ENCODE measurements around the gene CEP126. TPM values are rescaled to one million over a fixed set of nuclear protein-coding genes. Genes with fewer than 3 reads are reported as not detected.
A peak's percentile ranks its signal among the peaks of the same experiment; 100 is the strongest.

CEP126 gene
- total RNA-seq, 4 donors from 2014 or later, result 6.6 to 11.3 (median 10.1) TPM

DNA sequence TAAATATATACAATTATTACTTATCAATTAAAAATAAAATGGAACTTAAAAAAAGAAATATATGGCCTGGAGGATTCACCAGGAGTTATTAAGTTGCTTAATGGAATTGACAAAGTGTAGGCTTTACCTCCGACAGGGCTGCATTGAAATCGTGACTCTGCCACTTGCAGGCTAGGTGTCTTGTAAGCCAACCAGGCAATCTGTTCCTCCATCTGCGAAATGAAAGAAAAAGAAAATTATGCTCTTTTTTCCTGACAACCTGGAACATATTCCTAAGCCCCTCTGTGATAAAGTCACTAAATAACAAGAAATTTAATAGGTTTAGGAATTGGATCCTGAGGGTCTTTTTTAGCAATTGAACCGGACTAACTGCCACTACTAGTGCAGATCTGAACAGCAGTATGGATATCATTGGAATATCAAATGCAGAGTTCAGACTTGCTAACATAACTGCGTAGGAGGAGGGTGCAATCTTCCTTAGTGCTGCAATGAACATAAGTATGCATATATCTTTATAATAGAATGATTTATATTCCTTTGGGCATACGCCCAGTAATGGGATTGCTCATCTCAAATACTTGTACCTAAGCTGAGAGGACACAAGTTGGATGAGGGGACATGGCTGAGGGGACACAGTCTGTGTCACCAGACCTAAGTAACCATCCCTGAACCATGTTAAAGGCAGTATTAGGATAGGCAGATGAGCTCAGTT lies 42.5 kb upstream of the CEP126 start:
- no peak for DNase-seq (ENCODE audit: extremely low spot score)
- H3K36me3 ChIP-seq, result no peaks in the 10 kb centered on the region
- H3K4me1 ChIP-seq, result peaks cover 0 to 9% (median 4%) of the 10 kb centered on the region in 4 donors
- intact Hi-C loops (cut with DNase I), result no loop called here
- no peaks in the 10 kb centered on the region for H3K9me3 ChIP-seq
- no peak overlapping the region for H3K27ac ChIP-seq (replicated peaks in 1 of 4)
- no peak for TF ChIP-seq POLR2A (IDR thresholded peaks at IDR 0.05; ENCODE audit: low read depth)
- TF ChIP-seq, protein P1, sequence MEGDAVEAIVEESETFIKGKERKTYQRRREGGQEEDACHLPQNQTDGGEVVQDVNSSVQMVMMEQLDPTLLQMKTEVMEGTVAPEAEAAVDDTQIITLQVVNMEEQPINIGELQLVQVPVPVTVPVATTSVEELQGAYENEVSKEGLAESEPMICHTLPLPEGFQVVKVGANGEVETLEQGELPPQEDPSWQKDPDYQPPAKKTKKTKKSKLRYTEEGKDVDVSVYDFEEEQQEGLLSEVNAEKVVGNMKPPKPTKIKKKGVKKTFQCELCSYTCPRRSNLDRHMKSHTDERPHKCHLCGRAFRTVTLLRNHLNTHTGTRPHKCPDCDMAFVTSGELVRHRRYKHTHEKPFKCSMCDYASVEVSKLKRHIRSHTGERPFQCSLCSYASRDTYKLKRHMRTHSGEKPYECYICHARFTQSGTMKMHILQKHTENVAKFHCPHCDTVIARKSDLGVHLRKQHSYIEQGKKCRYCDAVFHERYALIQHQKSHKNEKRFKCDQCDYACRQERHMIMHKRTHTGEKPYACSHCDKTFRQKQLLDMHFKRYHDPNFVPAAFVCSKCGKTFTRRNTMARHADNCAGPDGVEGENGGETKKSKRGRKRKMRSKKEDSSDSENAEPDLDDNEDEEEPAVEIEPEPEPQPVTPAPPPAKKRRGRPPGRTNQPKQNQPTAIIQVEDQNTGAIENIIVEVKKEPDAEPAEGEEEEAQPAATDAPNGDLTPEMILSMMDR (IDR thresholded peaks at IDR 0.05), result no peak
- no peak for TF ChIP-seq EP300 (IDR thresholded peaks at IDR 0.05)
- TF ChIP-seq POLR2AphosphoS5 (IDR thresholded peaks at IDR 0.05), result no peak
- no peak overlapping the region for H3K4me3 ChIP-seq
- no peaks in the 10 kb centered on the region for H3K27me3 ChIP-seq
- 78% methylated on average over 6 of the region's 6 CpGs for WGBS

GRCh38 chr11:101880222-101880621 lies 34.6 kb upstream of the CEP126 start:
- no peak overlapping the region for H3K4me3 ChIP-seq
- no peak for DNase-seq (ENCODE audit: extremely low spot score)
- no peaks in the 10 kb centered on the region for H3K27me3 ChIP-seq
- TF ChIP-seq POLR2AphosphoS5 (IDR thresholded peaks at IDR 0.05) (no peak), EP300 (IDR thresholded peaks at IDR 0.05) (no peak)
- TF ChIP-seq, protein P1 (IDR thresholded peaks at IDR 0.05), result peak in 1 of 3 experiments; percentile 41
- intact Hi-C loops (cut with DNase I), result no loop called here
- 94% methylated on average over 4 of the region's 4 CpGs for WGBS
- no peak overlapping the region for H3K27ac ChIP-seq (replicated peaks in 1 of 4)
- H3K36me3 ChIP-seq, result no peaks in the 10 kb centered on the region
- no peaks in the 10 kb centered on the region for H3K9me3 ChIP-seq
- H3K4me1 ChIP-seq, result no peaks in the 10 kb centered on the region

- Histone ChIP-seq H3K27ac (replicated peaks in 1 of 4) (no peak overlapping the region), H3K4me3 (no peak overlapping the region), H3K27me3 (no peaks in the 10 kb centered on the region), H3K36me3 (no peaks in the 10 kb centered on the region), H3K9me3 (no peaks in the 10 kb centered on the region), H3K4me1 (no peaks in the 10 kb centered on the region)
- whole genome bisulfite sequencing, result 73% methylated on average over 2 of the region's 2 CpGs
- intact Hi-C loops (cut with DNase I), result no loop called here
- DNase-seq (ENCODE audit: extremely low spot score), result no peak
- TF ChIP-seq POLR2A (IDR thresholded peaks at IDR 0.05; ENCODE audit: low read depth) (no peak), EP300 (IDR thresholded peaks at IDR 0.05) (no peak), POLR2AphosphoS5 (IDR thresholded peaks at IDR 0.05) (no peak)
- TF ChIP-seq, protein P1 (IDR thresholded peaks at IDR 0.05), result no peak
Observed at GRCh38 chr11:101881586-101881985, 33.2 kb upstream of the CEP126 start.

- no peak overlapping the region for H3K4me3 ChIP-seq
- no peaks in the 10 kb centered on the region for H3K36me3 ChIP-seq
- no peak for TF ChIP-seq POLR2A (IDR thresholded peaks at IDR 0.05; ENCODE audit: low read depth)
- TF ChIP-seq, protein P1 (IDR thresholded peaks at IDR 0.05), result no peak
- no peak for TF ChIP-seq POLR2AphosphoS5 (IDR thresholded peaks at IDR 0.05)
- TF ChIP-seq EP300 (IDR thresholded peaks at IDR 0.05), result no peak
- no peaks in the 10 kb centered on the region for H3K27me3 ChIP-seq
- H3K4me1 ChIP-seq, result no peaks in the 10 kb centered on the region
- 69% methylated on average over 4 of the region's 4 CpGs for WGBS
- no peaks in the 10 kb centered on the region for H3K9me3 ChIP-seq
- no peak for DNase-seq (ENCODE audit: extremely low spot score)
- intact Hi-C loops (cut with DNase I), result no loop called here
- no peak overlapping the region for H3K27ac ChIP-seq (replicated peaks in 1 of 4)
Observed at GRCh38 chr11:101885631-101886030, 29.2 kb upstream of the CEP126 start.

GRCh38 chr11:101889767-101890166 lies 25.0 kb upstream of the CEP126 start:
- no peaks in the 10 kb centered on the region for H3K4me1 ChIP-seq
- intact Hi-C loops (cut with DNase I), result no loop called here
- DNase-seq (ENCODE audit: extremely low spot score), result no peak
- no peak overlapping the region for H3K4me3 ChIP-seq
- no peaks in the 10 kb centered on the region for H3K27me3 ChIP-seq
- no peaks in the 10 kb centered on the region for H3K9me3 ChIP-seq
- no peak for TF ChIP-seq POLR2AphosphoS5 (IDR thresholded peaks at IDR 0.05)
- TF ChIP-seq, protein P1 (IDR thresholded peaks at IDR 0.05), result no peak
- 91% methylated on average over 4 of the region's 4 CpGs for WGBS
- H3K36me3 ChIP-seq, result no peaks in the 10 kb centered on the region
- H3K27ac ChIP-seq (replicated peaks in 1 of 4), result no peak overlapping the region

Data from esophagus muscularis mucosa (tissue), 4 donors.